Activated CD8-positive, alpha-beta T cell treated with anti-CD3 and anti-CD28 coated beads for 36 hours (primary cell): ENCODE data around the gene AR. TPM values are rescaled to one million over a fixed set of nuclear protein-coding genes. Genes with fewer than 3 reads are reported as not detected.

Experiments used
- ATAC-seq: fragments of 200-7000 bp; cut with Tn5 transposase; one replicate; pipeline ENCODE4 v1.10.0; 2021; ENCODE audit warnings: mild to moderate bottlenecking, moderate library complexity
- CTCF ChIA-PET: fragments of 350-600 bp; sonication (Branson Sonifier 250); formaldehyde crosslinking; loops from one replicate; lab custom pipeline; 2021; ENCODE audit warnings: antibody characterized with exemption; lab: Charles Lee
- POLR2A ChIA-PET: fragments of 350-600 bp; sonication (Branson Sonifier 250); formaldehyde crosslinking; loops from one replicate; lab custom pipeline; 2021; ENCODE audit warnings: antibody characterized with exemption; lab: Charles Lee
- DNase-seq: peaks from one replicate; pipeline ENCODE4 v3.0.0-alpha.2; 2020
- H3K27ac Mint-ChIP-seq: one replicate; pipeline ENCODE4 v1.8.0; 2021; ENCODE audit warnings: mild to moderate bottlenecking, mixed read lengths
- H3K27me3 Mint-ChIP-seq: one replicate; pipeline ENCODE4 v1.8.0; 2021; ENCODE audit warnings: mixed read lengths
- H3K36me3 Mint-ChIP-seq: one replicate; pipeline ENCODE4 v1.8.0; 2021; ENCODE audit warnings: low read depth, mixed read lengths
- H3K4me1 Mint-ChIP-seq: one replicate; pipeline ENCODE4 v1.8.0; 2021; ENCODE audit warnings: low read depth, mixed read lengths
- H3K4me3 Mint-ChIP-seq: one replicate; pipeline ENCODE4 v1.8.0; 2021; ENCODE audit warnings: mild to moderate bottlenecking, moderate library complexity, mixed read lengths
- H3K9me3 Mint-ChIP-seq: one replicate; pipeline ENCODE4 v1.8.0; 2021; ENCODE audit warnings: mixed read lengths
- CTCF ChIP-seq: fragments of 200-600 bp; IDR thresholded peaks from one replicate; pipeline ENCODE4 v1.8.0; 2022; ENCODE audit warnings: antibody characterized with exemption, mild to moderate bottlenecking
- intact Hi-C: fragments of 100-400 bp; cut with micrococcal nuclease; formaldehyde crosslinking; loops from one replicate; pipeline ENCODE4 v1.10.0; 2022
- total RNA-seq, 2 experiments: library from RNA; stranded (reverse); gene quantifications; one replicate each; pipeline ENCODE4 v1.2.3, GENCODE V29; 2021

Gene AR, protein sequence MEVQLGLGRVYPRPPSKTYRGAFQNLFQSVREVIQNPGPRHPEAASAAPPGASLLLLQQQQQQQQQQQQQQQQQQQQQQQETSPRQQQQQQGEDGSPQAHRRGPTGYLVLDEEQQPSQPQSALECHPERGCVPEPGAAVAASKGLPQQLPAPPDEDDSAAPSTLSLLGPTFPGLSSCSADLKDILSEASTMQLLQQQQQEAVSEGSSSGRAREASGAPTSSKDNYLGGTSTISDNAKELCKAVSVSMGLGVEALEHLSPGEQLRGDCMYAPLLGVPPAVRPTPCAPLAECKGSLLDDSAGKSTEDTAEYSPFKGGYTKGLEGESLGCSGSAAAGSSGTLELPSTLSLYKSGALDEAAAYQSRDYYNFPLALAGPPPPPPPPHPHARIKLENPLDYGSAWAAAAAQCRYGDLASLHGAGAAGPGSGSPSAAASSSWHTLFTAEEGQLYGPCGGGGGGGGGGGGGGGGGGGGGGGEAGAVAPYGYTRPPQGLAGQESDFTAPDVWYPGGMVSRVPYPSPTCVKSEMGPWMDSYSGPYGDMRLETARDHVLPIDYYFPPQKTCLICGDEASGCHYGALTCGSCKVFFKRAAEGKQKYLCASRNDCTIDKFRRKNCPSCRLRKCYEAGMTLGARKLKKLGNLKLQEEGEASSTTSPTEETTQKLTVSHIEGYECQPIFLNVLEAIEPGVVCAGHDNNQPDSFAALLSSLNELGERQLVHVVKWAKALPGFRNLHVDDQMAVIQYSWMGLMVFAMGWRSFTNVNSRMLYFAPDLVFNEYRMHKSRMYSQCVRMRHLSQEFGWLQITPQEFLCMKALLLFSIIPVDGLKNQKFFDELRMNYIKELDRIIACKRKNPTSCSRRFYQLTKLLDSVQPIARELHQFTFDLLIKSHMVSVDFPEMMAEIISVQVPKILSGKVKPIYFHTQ
- not detected for total RNA-seq

DNA sequence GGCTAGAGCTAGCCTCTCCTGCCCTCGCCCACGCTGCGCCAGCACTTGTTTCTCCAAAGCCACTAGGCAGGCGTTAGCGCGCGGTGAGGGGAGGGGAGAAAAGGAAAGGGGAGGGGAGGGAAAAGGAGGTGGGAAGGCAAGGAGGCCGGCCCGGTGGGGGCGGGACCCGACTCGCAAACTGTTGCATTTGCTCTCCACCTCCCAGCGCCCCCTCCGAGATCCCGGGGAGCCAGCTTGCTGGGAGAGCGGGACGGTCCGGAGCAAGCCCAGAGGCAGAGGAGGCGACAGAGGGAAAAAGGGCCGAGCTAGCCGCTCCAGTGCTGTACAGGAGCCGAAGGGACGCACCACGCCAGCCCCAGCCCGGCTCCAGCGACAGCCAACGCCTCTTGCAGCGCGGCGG lies at the start of gene AR:
TSS of gene AR (plus strand) at position 204 of the 400 bp plus-strand sequence. CDS start 1,126 bp downstream, outside the sequence.
- DNase-seq (no peak), ATAC-seq (no peak)
- Mint-ChIP-seq H3K4me1 (peaks cover 5% of the 10 kb centered on the region), H3K36me3 (no peaks in the 10 kb centered on the region), H3K4me3 (no peak within 1 kb of the TSS), H3K9me3 (no peaks in the 10 kb centered on the region), H3K27me3 (peaks cover 26% of the 10 kb centered on the region), H3K27ac (no peak within 1 kb of the TSS)
- POLR2A ChIA-PET, result no interaction called here
- CTCF ChIA-PET, result no interaction called here
- intact Hi-C loops, result no loop called here
- no peak for TF ChIP-seq CTCF

- TF ChIP-seq CTCF, result no peak
Observed at GRCh38 chrX:67500617-67501016, 43.2 kb upstream of the AR start.

DNA sequence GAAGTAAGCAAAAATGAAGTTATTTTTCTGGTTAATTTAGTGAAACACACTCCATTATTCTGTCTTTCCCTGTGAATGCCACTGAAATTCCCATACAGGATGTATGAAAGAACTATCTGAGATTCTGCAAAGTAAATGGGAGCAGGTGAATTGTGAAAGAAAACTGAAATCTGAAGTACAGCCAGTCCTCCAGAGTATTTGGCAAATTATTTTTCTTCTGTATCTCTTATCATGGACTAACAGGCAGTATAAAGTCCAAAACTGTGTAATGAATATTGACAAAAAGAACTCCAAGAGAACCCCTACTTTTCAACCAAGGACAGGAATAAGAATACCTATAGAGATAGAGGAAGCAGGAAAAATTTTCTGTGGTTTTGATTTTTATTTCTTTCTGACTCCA lies 40.8 kb upstream of the AR start:
- TF ChIP-seq CTCF, result no peak
- no peak for ATAC-seq
- H3K27ac Mint-ChIP-seq, result no peak overlapping the region

More at GRCh38 chrX:67500617-67501016, 43.2 kb upstream of the AR start:
- no peak for ATAC-seq
- Mint-ChIP-seq H3K27me3 (no peaks in the 10 kb centered on the region), H3K27ac (no peak overlapping the region), H3K9me3 (no peaks in the 10 kb centered on the region), H3K36me3 (no peaks in the 10 kb centered on the region), H3K4me3 (no peak overlapping the region), H3K4me1 (no peaks in the 10 kb centered on the region)
- no peak for DNase-seq
- ChIA-PET CTCF (no interaction called here), POLR2A (no interaction called here)
- intact Hi-C loops, result no loop called here

GRCh38 chrX:67503453-67503852 lies 40.4 kb upstream of the AR start:
- ChIA-PET POLR2A (no interaction called here), CTCF (no interaction called here)
- no peaks in the 10 kb centered on the region for H3K36me3 Mint-ChIP-seq
- no peak for TF ChIP-seq CTCF
- H3K9me3 Mint-ChIP-seq, result no peaks in the 10 kb centered on the region
- H3K27me3 Mint-ChIP-seq, result no peaks in the 10 kb centered on the region
- no peak overlapping the region for H3K4me3 Mint-ChIP-seq
- no peaks in the 10 kb centered on the region for H3K4me1 Mint-ChIP-seq
- no peak for ATAC-seq
- intact Hi-C loops, result no loop called here
- H3K27ac Mint-ChIP-seq, result no peak overlapping the region
- no peak for DNase-seq

More for the DNA sequence above, 40.8 kb upstream of the AR start:
- no peaks in the 10 kb centered on the region for H3K4me1 Mint-ChIP-seq
- H3K9me3 Mint-ChIP-seq, result no peaks in the 10 kb centered on the region
- H3K27me3 Mint-ChIP-seq, result no peaks in the 10 kb centered on the region
- no peaks in the 10 kb centered on the region for H3K36me3 Mint-ChIP-seq
- intact Hi-C loops, result no loop called here
- DNase-seq, result no peak
- CTCF ChIA-PET, result no interaction called here
- POLR2A ChIA-PET, result no interaction called here
- H3K4me3 Mint-ChIP-seq, result no peak overlapping the region

DNA sequence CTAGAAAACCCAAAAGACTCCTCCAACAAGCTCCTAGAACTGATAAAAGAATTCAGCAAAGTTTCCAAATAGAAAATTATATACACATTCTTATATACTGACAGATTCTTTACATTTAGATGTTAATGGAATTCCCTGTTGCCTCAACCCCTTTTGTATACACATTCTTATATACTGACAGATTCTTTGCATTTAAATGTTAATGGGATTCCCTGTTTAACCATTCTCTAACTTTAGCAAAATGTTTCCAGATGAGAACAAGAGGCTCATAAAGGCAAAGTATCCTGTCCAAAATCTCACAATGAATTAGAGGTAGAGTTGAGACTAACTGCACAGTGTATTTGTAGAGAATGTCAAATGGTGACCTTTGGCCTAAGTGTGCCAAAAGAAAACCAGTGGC lies 23.1 kb upstream of the AR start:
- DNase-seq, result no peak
- no peaks in the 10 kb centered on the region for H3K36me3 Mint-ChIP-seq
- H3K27ac Mint-ChIP-seq, result no peak overlapping the region
- ChIA-PET POLR2A (no interaction called here), CTCF (no interaction called here)
- no peak overlapping the region for H3K4me3 Mint-ChIP-seq
- no peak for ATAC-seq
- no peaks in the 10 kb centered on the region for H3K27me3 Mint-ChIP-seq
- H3K9me3 Mint-ChIP-seq, result peaks cover 2% of the 10 kb centered on the region
- intact Hi-C loops, result no loop called here
- TF ChIP-seq CTCF, result no peak
- no peaks in the 10 kb centered on the region for H3K4me1 Mint-ChIP-seq
